ENCODE results near the gene PTPRS. TPM values are rescaled to one million over a fixed set of nuclear protein-coding genes. Genes with fewer than 3 reads are reported as not detected.

Gene PTPRS
- total RNA-seq, 1 donor from 2014 or later = 166 TPM

- DNase-seq = no peak
These were observed 33.0 kb downstream of the PTPRS start for GRCh38 chr19:5307655-5308054.

GRCh38 chr19:5305163-5305562 is 35.4 kb downstream of the PTPRS start:
- no peak for DNase-seq

GRCh38 chr19:5304486-5304885 is 36.1 kb downstream of the PTPRS start:
- DNase-seq = no peak

GRCh38 chr19:5303208-5303607 is 37.4 kb downstream of the PTPRS start:
- no peak for DNase-seq

- DNase-seq = peak; percentile 31
These were observed 38.2 kb downstream of the PTPRS start for GRCh38 chr19:5302396-5302795.

- DNase-seq = no peak
These were observed 41.5 kb downstream of the PTPRS start for GRCh38 chr19:5299137-5299536.

GRCh38 chr19:5298471-5298901 is 42.1 kb downstream of the PTPRS start:
- peak; percentile 30 for DNase-seq

- no peak for DNase-seq
These were observed 43.3 kb downstream of the PTPRS start for GRCh38 chr19:5297272-5297669.

GRCh38 chr19:5296457-5297271 is 43.9 kb downstream of the PTPRS start:
- no peak for DNase-seq

- no peak for DNase-seq
These were observed 44.6 kb downstream of the PTPRS start for GRCh38 chr19:5296021-5296420.

- no peak for DNase-seq
These were observed 46.0 kb downstream of the PTPRS start for GRCh38 chr19:5294403-5295160.

- peak; percentile 75 for DNase-seq
These were observed 46.8 kb downstream of the PTPRS start for GRCh38 chr19:5293612-5294378.

- DNase-seq = peak; percentile 87
These were observed 47.6 kb downstream of the PTPRS start for GRCh38 chr19:5292822-5293611.

- DNase-seq = no peak
These were observed 48.2 kb downstream of the PTPRS start for GRCh38 chr19:5292453-5292821.

- no peak for DNase-seq
These were observed 48.9 kb downstream of the PTPRS start for GRCh38 chr19:5291588-5292193.

Other genes with a start within 250 kb of the PTPRS start
- gene ZNRF4, start 114.6 kb upstream of the PTPRS start, total RNA-seq = not detected
- gene TINCR, start 227.1 kb upstream of the PTPRS start, total RNA-seq = 8.1 TPM